8988T (cell line): ENCODE measurements around the gene ZNF214.

Experiments
- DNase-seq: peaks from one replicate; pipeline ENCODE4 v3.0.0; 2011

The ZNF214 gene

GRCh38 chr11:7020183-7020917, at the start of gene ZNF214, which contains the start of gene NLRP14:
ZNF214 (minus strand) TSS chr11:7020346; CDS start chr11:7002835, 17,511 bp downstream.
NLRP14 (plus strand) TSS chr11:7020479; CDS start chr11:7038587, 18,108 bp downstream.
- peak; percentile 79 for DNase-seq

DNA sequence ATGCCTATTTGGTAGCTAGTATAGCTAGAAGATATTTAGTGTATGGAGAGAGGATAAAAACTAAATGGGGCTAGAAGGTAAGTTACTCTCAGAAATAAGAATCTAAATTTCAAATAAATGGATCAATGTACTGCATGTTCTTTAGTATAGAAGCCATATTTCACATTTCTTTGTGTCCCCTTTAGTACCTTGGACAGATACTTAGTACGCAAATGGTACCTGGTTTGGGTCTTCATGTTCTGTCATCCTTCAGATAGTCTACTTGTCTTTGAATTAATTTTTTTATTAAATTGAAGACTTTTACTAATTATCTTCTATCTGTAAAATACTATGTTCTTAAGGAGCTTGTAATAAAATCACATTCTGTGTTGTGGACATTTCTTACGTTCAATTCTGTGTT, 42.4 kb upstream of the ZNF214 start:
- DNase-seq: no peak

GRCh38 chr11:7060868-7061267, 40.7 kb upstream of the ZNF214 start:
- no peak for DNase-seq

DNA sequence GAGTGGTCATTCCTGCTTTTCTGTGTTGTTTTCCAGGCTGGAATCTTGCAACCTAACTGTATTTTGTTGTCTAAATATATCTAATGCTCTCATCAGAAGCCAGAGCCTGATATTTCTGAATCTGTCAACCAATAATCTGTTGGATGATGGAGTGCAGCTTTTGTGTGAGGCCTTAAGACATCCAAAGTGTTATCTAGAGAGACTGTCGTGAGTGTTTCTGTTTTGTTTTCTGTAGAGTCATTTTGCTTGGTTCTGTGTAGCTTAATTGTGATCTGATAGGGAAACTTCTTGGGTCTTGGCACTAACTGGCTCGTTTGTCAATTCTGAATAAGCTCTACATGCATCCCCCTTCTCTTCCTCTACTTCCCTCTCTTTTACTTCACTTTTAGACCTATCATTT, 37.5 kb upstream of the ZNF214 start:
- no peak for DNase-seq

DNA sequence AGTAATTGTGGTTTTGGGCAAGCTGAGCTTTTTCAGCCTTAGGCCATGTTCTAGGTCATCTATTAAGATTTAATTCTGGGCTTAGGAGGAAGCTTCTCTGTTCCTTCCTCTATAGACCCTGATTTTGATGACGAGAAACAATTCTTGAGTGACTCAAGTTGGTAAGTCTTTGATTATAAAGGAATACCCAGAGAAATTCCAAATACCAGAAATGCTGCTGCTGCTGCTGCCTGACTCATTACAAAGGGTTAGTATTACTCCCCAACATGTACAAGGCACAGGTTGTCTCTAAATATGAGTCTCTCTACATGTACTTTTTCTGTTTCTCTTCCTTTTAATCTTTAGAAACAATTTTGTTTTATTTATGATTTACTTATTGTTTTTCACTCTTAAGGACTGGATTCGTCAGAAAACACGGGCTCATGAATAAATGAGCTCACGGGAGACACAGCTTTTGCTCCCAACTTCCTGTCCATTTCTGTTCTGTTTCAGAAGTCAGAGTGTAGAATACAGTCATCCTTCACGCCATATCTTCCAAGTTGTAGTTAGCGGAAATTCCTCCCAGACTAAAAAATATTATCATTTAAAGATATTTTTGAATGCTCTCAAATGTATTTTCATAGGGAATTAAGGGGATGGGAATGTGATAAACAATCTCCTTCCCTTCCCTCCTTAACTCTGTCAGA, 36.8 kb upstream of the ZNF214 start:
- no peak for DNase-seq

- no peak for DNase-seq
Observed at GRCh38 chr11:7050191-7050590, 30.0 kb upstream of the ZNF214 start.

- no peak for DNase-seq
Observed at GRCh38 chr11:7046474-7047175, 26.5 kb upstream of the ZNF214 start.

GRCh38 chr11:7034019-7034418, 13.9 kb upstream of the ZNF214 start:
- no peak for DNase-seq

DNA sequence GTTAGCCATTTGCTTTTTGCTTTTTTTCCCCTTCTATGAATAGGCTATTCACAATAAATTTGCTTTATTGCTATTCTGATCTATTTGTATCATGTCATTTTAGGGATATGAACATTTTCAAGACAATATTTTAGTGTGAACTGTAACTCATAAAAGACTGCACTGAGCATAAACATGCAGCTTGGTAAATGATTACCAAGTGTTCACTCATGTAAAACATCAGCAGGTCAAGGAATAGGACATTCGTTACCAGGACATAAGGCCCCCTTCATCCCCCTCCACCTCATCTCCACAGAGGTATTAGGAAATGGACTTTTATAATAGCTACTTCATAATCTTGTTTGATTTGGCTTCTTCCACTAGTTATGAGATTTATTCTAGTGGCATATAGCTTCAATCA, 12.5 kb upstream of the ZNF214 start:
- DNase-seq: no peak

- DNase-seq: no peak
Observed at GRCh38 chr11:7031471-7031871, 11.3 kb upstream of the ZNF214 start.

GRCh38 chr11:7030836-7031235, 10.7 kb upstream of the ZNF214 start:
- no peak for DNase-seq

DNA sequence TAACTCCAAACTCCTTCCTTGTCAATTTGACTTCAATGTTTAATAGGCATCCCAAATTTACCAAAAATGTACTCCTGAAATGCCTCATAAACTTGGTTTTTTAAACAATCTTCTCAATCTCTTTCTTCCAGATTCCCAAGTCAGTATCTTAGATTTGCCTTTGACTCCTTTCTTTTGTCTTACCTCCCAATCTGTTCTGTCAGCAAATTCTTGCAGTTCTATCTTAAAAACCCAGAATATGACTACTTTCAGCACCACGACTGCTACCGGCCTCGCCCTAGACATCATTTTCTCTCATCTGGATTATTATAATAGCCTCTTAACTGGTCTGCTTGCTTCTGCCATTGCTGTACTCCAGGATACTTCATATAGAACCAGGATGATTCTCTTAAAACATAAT, 8.0 kb upstream of the ZNF214 start:
- no peak for DNase-seq

DNA sequence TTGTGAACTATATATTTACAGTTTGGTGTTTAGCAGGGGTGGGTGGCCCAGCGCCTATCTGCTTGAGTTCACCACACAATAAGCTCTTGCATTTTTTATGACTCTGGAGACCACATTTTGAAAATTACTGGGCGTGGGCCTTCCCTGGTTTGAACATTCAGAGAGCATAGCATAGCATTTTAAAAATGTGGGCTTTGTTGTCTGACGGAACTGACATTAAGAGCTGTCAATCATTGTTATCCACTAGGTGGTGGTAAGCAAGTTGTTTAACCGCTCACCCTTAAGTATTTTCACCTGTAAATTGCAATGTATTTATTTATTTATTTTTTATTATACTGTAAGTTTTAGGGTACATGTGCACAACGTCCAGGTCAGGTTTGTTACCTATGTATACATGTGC, 1.2 kb upstream of the ZNF214 start:
- DNase-seq: no peak

GRCh38 chr11:7019500-7020182, 505 bp downstream of the ZNF214 start:
- peak; percentile 18 for DNase-seq

DNA sequence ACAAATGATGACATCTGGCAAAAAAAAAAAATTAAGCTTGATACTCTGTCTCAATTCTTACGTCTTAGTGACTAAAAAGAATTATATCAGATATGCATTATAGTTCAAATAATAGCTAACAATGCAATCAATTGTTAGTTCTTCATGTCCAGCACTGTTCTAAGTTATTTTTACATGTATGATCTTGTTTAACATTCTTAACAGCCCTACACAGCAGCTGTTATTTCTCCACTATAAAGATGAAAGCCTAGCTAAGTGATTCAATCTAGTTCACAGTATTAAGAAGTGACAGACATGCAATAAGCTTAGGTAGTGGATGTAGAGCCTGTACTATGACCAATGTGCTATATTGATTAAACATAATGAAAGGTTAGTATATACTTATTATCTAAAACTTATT, 4.1 kb downstream of the ZNF214 start:
- no peak for DNase-seq

- DNase-seq: no peak
Observed at GRCh38 chr11:7014118-7014517, 6.0 kb downstream of the ZNF214 start.

- DNase-seq: no peak
Observed at GRCh38 chr11:7004482-7004881, 15.7 kb downstream of the ZNF214 start.

DNA sequence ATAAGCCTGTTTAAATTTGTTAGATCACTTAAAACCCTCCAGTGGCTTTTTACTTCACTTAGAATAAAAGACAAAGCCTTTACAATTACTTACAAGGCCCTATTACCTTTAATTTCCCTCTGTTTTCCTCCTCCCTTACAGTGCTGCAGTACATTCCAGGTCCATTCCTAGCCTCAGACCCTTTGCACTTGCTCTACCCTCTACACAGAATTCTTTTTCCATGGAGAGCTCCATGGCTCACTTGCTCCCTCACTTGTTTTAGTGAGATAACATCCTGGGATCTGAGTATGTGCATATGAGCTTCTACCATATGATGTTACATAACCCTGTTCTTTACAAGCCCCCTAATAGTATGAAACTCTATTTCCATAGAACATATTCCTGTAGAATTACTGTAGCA, 24.4 kb downstream of the ZNF214 start:
- DNase-seq: no peak

- DNase-seq: no peak
Observed at GRCh38 chr11:6992457-6993417, 27.4 kb downstream of the ZNF214 start.

DNA sequence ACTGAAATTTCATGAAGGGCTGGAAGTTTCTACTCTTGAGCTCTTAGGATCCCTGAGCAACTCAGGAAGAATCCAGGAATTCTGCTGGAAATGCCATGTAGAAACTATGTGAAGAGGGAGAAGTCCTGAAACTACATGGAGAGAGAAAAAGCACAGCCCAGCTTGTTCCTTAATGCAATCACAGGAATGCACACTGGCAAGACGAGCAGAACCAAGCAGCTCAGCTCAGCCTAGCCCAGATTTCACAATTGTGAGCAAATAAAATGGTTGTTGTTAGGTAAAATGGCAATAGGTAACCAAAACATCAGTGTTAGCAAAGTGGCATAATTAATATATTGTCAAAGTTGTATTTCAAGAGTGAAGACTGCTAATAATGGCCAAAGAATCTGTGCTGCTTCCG, 28.1 kb downstream of the ZNF214 start:
- no peak for DNase-seq

DNA sequence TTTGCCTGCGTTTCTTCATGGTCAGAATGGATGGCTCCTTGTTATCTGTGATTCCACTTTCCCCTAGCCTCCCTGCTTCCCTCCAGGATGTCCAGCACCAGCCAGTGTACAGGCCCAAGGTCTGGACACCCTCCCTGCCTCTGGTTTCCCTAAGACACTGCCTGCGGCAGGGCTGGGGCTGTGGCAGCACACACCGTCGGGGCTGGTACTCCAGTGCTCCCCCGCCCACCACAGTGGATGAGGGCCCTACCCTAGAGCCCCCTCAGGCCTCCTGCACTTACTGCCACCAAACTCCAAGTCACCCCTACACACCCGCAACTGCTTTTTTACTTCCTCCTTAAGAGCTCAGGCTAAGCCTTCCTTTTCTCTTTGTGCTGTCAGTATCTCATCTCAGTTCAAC, 28.9 kb downstream of the ZNF214 start:
- DNase-seq: no peak

GRCh38 chr11:6988506-6988905, 31.6 kb downstream of the ZNF214 start:
- no peak for DNase-seq
